K562 (cell line): ENCODE results near the gene RHOF. TPM values are rescaled to one million over a fixed set of nuclear protein-coding genes. Genes with fewer than 3 reads are reported as not detected.

Source experiments
- ATF7 ChIP-seq: fragments of 450-650 bp; IDR thresholded peaks from 2 replicates; pipeline ENCODE4 v1.7.1; 2014; ENCODE audit warnings: mild to moderate bottlenecking, moderate library complexity
- CREBBP ChIP-seq: IDR thresholded peaks from one replicate; pipeline ENCODE4 v1.6.1; 2012; ENCODE audit warnings: low read depth, mild to moderate bottlenecking, control low read depth, inconsistent platforms, low read length
- E2F5 ChIP-seq: sonication (generic); formaldehyde crosslinking; IDR thresholded peaks from 2 replicates; pipeline ENCODE4 v1.8.0; 2022; ENCODE audit warnings: mild to moderate bottlenecking, missing genetic modification reagents
- E2F8 ChIP-seq: fragments of 450-650 bp; IDR thresholded peaks from 2 replicates; pipeline ENCODE4 v1.7.1; 2018; ENCODE audit warnings: mild to moderate bottlenecking, low read depth; ENCODE audit not compliant: partially characterized antibody
- ERF ChIP-seq: fragments of 450-650 bp; formaldehyde crosslinking; IDR thresholded peaks from 2 replicates; pipeline ENCODE4 v1.4.0; 2020; ENCODE audit warnings: mild to moderate bottlenecking, mixed read lengths
- ETV1 ChIP-seq: fragments of 450-650 bp; conservative IDR thresholded peaks from 2 replicates; pipeline ENCODE4 v1.6.1; 2016; ENCODE audit warnings: missing genetic modification characterization, control low read depth, low read depth, missing compliant biosample characterization
- FOXO4 ChIP-seq: fragments of 450-650 bp; formaldehyde crosslinking; IDR thresholded peaks from 2 replicates; pipeline ENCODE4 v1.4.0; 2020; ENCODE audit warnings: mild to moderate bottlenecking, moderate library complexity
- HEY1 ChIP-seq: fragments of 250-450 bp; sonication (Bioruptor Pico); IDR thresholded peaks from 2 replicates; pipeline ENCODE4 v1.5.0; 2020; ENCODE audit warnings: mild to moderate bottlenecking, moderate library complexity, borderline replicate concordance
- KHSRP ChIP-seq: fragments of 450-650 bp; IDR thresholded peaks from 2 replicates; pipeline ENCODE4 v1.6.1; 2017
- LCOR ChIP-seq: sonication (generic); formaldehyde crosslinking; IDR thresholded peaks from 2 replicates; pipeline ENCODE4 v1.8.0; 2022; ENCODE audit warnings: mild to moderate bottlenecking, missing genetic modification reagents
- MBD1 ChIP-seq: fragments of 250-450 bp; sonication (Bioruptor Pico); IDR thresholded peaks from 2 replicates; pipeline ENCODE4 v1.8.0; 2022; ENCODE audit warnings: inconsistent platforms
- MCM2 ChIP-seq: fragments of 450-650 bp; IDR thresholded peaks from 2 replicates; pipeline ENCODE4 v1.6.1; 2017; ENCODE audit warnings: low read depth, mild to moderate bottlenecking
- NR3C1 ChIP-seq: sonication (generic); formaldehyde crosslinking; IDR thresholded peaks from 2 replicates; pipeline ENCODE4 v1.8.1; 2022; ENCODE audit warnings: missing genetic modification reagents
- SMARCA4 ChIP-seq: fragments of 450-650 bp; IDR thresholded peaks from 2 replicates; pipeline ENCODE4 v1.6.1; 2016
- XRCC5 ChIP-seq: fragments of 200-400 bp; formaldehyde crosslinking; IDR thresholded peaks from 2 replicates; pipeline ENCODE4 v1.6.1; 2017; ENCODE audit warnings: low read depth, mild to moderate bottlenecking, low read length
- ZBTB5 ChIP-seq: fragments of 450-650 bp; IDR thresholded peaks from 2 replicates; pipeline ENCODE4 v1.6.1; 2017; ENCODE audit warnings: antibody characterized with exemption
- ZFP30 ChIP-seq: fragments of 250-450 bp; sonication (Bioruptor Pico); IDR thresholded peaks from 2 replicates; pipeline ENCODE4 v1.8.0; 2022; ENCODE audit warnings: moderate library complexity, mild to moderate bottlenecking, inconsistent platforms, borderline replicate concordance
- ZNF133 ChIP-seq: fragments of 250-450 bp; sonication (Bioruptor Pico); IDR thresholded peaks from 2 replicates; pipeline ENCODE4 v1.4.0; 2020; ENCODE audit warnings: mild to moderate bottlenecking
- ZNF184 ChIP-seq: sonication (generic); formaldehyde crosslinking; IDR thresholded peaks from 2 replicates; pipeline ENCODE4 v1.5.0; 2020; ENCODE audit warnings: missing genetic modification reagents
- ZNF699 ChIP-seq: fragments of 250-450 bp; sonication (Bioruptor Pico); IDR thresholded peaks from 2 replicates; pipeline ENCODE4 v1.8.0; 2021; ENCODE audit warnings: mild to moderate bottlenecking, moderate library complexity; ENCODE audit not compliant: insufficient replicate concordance
- polyA plus RNA-seq, 8 experiments: library from polyadenylated mRNA; depleted of rRNA in 4 of 8; stranded (reverse) in 5 of 8; unstranded in 3 of 8; fragments of >200 nt; fragmentation: Nextera tagmentation in 2 of 8; fragmentation: Illumina TruSeq in 1 of 8; extraction: Ambion mirVana in 2 of 8; extraction: Trizol in 1 of 8; gene quantifications; 2 replicates each; pipeline versions ENCODE4 v1.2.1 to v1.2.3, GENCODE V29; 2011 to 2014; ENCODE audit warnings: inconsistent platforms in 1 of 8, missing spikeins in 1 of 8
- total RNA-seq, 7 experiments: library from RNA; depleted of rRNA in 6 of 7; stranded (reverse); fragments of >200 nt in 6 of 7; fragmentation: Illumina TruSeq in 2 of 7; extraction: Trizol in 2 of 7; gene quantifications; 2 replicates each; pipeline versions ENCODE4 v1.2.1 to v1.2.3, GENCODE V29; 2011 to 2021; ENCODE audit warnings: low replicate concordance in 1 of 7

RHOF gene
- total and polyA plus RNA-seq, 9 of the 15 experiments (the other 6 are each of a cell fraction or from before 2014, with no cell fraction given): 0.13 to 10.1 (median 4.0) TPM

- no peak for TF ChIP-seq FOXO4 (CRISPR knock-in tag)
- no peak for TF ChIP-seq NR3C1 (CRISPR knock-in tag)
- no peak for TF ChIP-seq KHSRP
- TF ChIP-seq ERF (CRISPR knock-in tag): peak; percentile 91
- peak; percentile 67 for TF ChIP-seq E2F8
- TF ChIP-seq HEY1 (CRISPR knock-in tag): no peak
- TF ChIP-seq XRCC5: peak; percentile 58; the same call in 1 of the 2 replicates
- no peak for TF ChIP-seq ZNF184
- TF ChIP-seq ZFP30: no peak
- peak; percentile 82 for TF ChIP-seq ATF7
- TF ChIP-seq CREBBP: no peak
- no peak for TF ChIP-seq E2F5 (CRISPR knock-in tag)
- TF ChIP-seq MCM2: no peak
- TF ChIP-seq MBD1: no peak
- TF ChIP-seq LCOR (CRISPR knock-in tag): peak; percentile 79; the same call in 1 of the 2 replicates
- TF ChIP-seq SMARCA4: peak; percentile 66
- no peak for TF ChIP-seq ZNF133 (CRISPR knock-in tag)
- no peak for TF ChIP-seq ZBTB5
- TF ChIP-seq ZNF699 (CRISPR knock-in tag): no peak
- peak; percentile 82 for TF ChIP-seq ETV1 (tag)
Observed at GRCh38 chr12:121796855-121797751, 3.6 kb upstream of the RHOF start (continued).
